Upper lobe of right lung (tissue), 1 donor: Measurements from ENCODE around the gene RFFL. TPM values are rescaled to one million over a fixed set of nuclear protein-coding genes. Genes with fewer than 3 reads are reported as not detected.

Experiments
- ATAC-seq: fragments of 200-7000 bp; cut with Tn5 transposase; one replicate; pipeline ENCODE4 v1.9.1; 2020; ENCODE audit warnings: mild to moderate bottlenecking, moderate library complexity
- DNase-seq: peaks from one replicate; pipeline ENCODE4 v3.0.0-alpha.2; 2020
- H3K27ac ChIP-seq: fragments of 200-600 bp; one replicate; pipeline ENCODE4 v1.8.0; 2022
- H3K27me3 ChIP-seq: fragments of 200-600 bp; one replicate; pipeline ENCODE4 v1.8.0; 2022; ENCODE audit warnings: mild to moderate bottlenecking
- H3K36me3 ChIP-seq: fragments of 200-600 bp; one replicate; pipeline ENCODE4 v1.8.0; 2022
- H3K4me1 ChIP-seq: fragments of 200-600 bp; one replicate; pipeline ENCODE4 v1.8.0; 2022
- H3K4me3 ChIP-seq: fragments of 200-600 bp; one replicate; pipeline ENCODE4 v1.8.0; 2022; ENCODE audit warnings: mild to moderate bottlenecking
- H3K9me3 ChIP-seq: fragments of 200-600 bp; one replicate; pipeline ENCODE4 v1.8.0; 2022
- CTCF ChIP-seq: fragments of 200-600 bp; IDR thresholded peaks from one replicate; pipeline ENCODE4 v1.8.0; 2022; ENCODE audit warnings: antibody characterized with exemption
- intact Hi-C: fragments of 100-400 bp; cut with DNase I; formaldehyde crosslinking; loops from one replicate; pipeline ENCODE4 v1.11.0; 2022
- total RNA-seq: library from RNA; stranded (reverse); fragmentation: NEBNext Ultra II Directional; extraction: Animal tissue kit (Norgen Biotek cat#: 25700); gene quantifications from one replicate; pipeline ENCODE4 v1.2.1, GENCODE V29; 2021
- donor health status: DM: no; HTN: yes; CAD: no; lungs with severe emphysema.

RFFL gene
- total RNA-seq, 1 donor from 2014 or later, result 27.9 TPM

GRCh38 chr17:35088881-35089585 is 25.5 kb upstream of the RFFL start:
- H3K27me3 ChIP-seq, result no peaks in the 10 kb centered on the region
- peak overlapping the region; percentile 90 for H3K4me3 ChIP-seq
- DNase-seq (peak; percentile 94), ATAC-seq (peak; percentile 97)
- peak; percentile 75 for TF ChIP-seq CTCF
- no peaks in the 10 kb centered on the region for H3K36me3 ChIP-seq
- intact Hi-C loops, result no loop called here
- peak overlapping the region; percentile 90 for H3K27ac ChIP-seq
- H3K4me1 ChIP-seq, result peaks cover 4% of the 10 kb centered on the region
- no peaks in the 10 kb centered on the region for H3K9me3 ChIP-seq

GRCh38 chr17:35088356-35088880 is 24.9 kb upstream of the RFFL start:
- intact Hi-C loops, result no loop called here

GRCh38 chr17:35087731-35088355 is 24.3 kb upstream of the RFFL start:
- DNase-seq (no peak), ATAC-seq (peak; percentile 3)
- Histone ChIP-seq H3K9me3 (no peaks in the 10 kb centered on the region), H3K27me3 (no peaks in the 10 kb centered on the region), H3K27ac (peak overlapping the region; percentile 90), H3K36me3 (no peaks in the 10 kb centered on the region), H3K4me1 (peaks cover 4% of the 10 kb centered on the region), H3K4me3 (peak overlapping the region; percentile 90)
- TF ChIP-seq CTCF, result no peak
- intact Hi-C loops, result no loop called here

More at GRCh38 chr17:35088356-35088880, 24.9 kb upstream of the RFFL start:
- H3K27ac ChIP-seq, result peak overlapping the region; percentile 90
- ATAC-seq (peak; percentile 52), DNase-seq (peak; percentile 79)
- no peaks in the 10 kb centered on the region for H3K36me3 ChIP-seq
- H3K4me3 ChIP-seq, result peak overlapping the region; percentile 90
- peaks cover 4% of the 10 kb centered on the region for H3K4me1 ChIP-seq
- no peaks in the 10 kb centered on the region for H3K27me3 ChIP-seq
- no peak for TF ChIP-seq CTCF
- no peaks in the 10 kb centered on the region for H3K9me3 ChIP-seq

GRCh38 chr17:35086931-35087573 is 23.5 kb upstream of the RFFL start:
- no peak for DNase-seq
- no peak for TF ChIP-seq CTCF
- Histone ChIP-seq H3K4me3 (peak overlapping the region; percentile 90), H3K9me3 (no peaks in the 10 kb centered on the region), H3K4me1 (peaks cover 4% of the 10 kb centered on the region), H3K36me3 (no peaks in the 10 kb centered on the region), H3K27me3 (no peaks in the 10 kb centered on the region), H3K27ac (peak overlapping the region; percentile 90)
- ATAC-seq, result no peak
- intact Hi-C loops, result no loop called here

GRCh38 chr17:35086164-35086563 is 22.7 kb upstream of the RFFL start:
- H3K9me3 ChIP-seq, result no peaks in the 10 kb centered on the region
- no peaks in the 10 kb centered on the region for H3K27me3 ChIP-seq
- no peak overlapping the region for H3K27ac ChIP-seq
- ATAC-seq, result no peak
- no peak for TF ChIP-seq CTCF
- H3K4me3 ChIP-seq, result no peak overlapping the region
- H3K36me3 ChIP-seq, result no peaks in the 10 kb centered on the region
- H3K4me1 ChIP-seq, result peaks cover 4% of the 10 kb centered on the region
- intact Hi-C loops, result no loop called here
- DNase-seq, result no peak
